Loucy (cell line): ENCODE data around the gene HLTF.
A peak's percentile ranks its signal among the peaks of the same experiment; 100 is the strongest.

Experiments
- H2AFZ ChIP-seq: fragments of 200-600 bp; sonication (generic); 2 replicates; pipeline ENCODE4 v1.6.0; 2016; ENCODE audit warnings: antibody characterized with exemption, mild to moderate bottlenecking, low read length, moderate library complexity
- H3F3A ChIP-seq: fragments of 200-600 bp; 2 replicates; pipeline ENCODE4 v1.6.0; 2016; ENCODE audit warnings: antibody characterized with exemption, low read depth, mild to moderate bottlenecking
- H3K27me3 ChIP-seq: fragments of 200-600 bp; sonication (generic); 2 replicates; pipeline ENCODE4 v1.6.1; 2014; ENCODE audit warnings: low read length, mild to moderate bottlenecking; ENCODE audit not compliant: insufficient read depth, poor library complexity, severe bottlenecking
- H3K36me3 ChIP-seq: fragments of 200-600 bp; sonication (generic); 2 replicates; pipeline ENCODE4 v1.6.1; 2016; ENCODE audit warnings: low read length; ENCODE audit not compliant: insufficient read depth
- H3K4me1 ChIP-seq: fragments of 200-600 bp; sonication (generic); 2 replicates; pipeline ENCODE4 v1.5.1; 2014; ENCODE audit warnings: low read length, mild to moderate bottlenecking; ENCODE audit not compliant: insufficient read depth, poor library complexity, severe bottlenecking
- H3K4me2 ChIP-seq: fragments of 200-600 bp; sonication (generic); 2 replicates; pipeline ENCODE4 v1.6.0; 2014; ENCODE audit warnings: antibody characterized with exemption, low read length, low read depth, mild to moderate bottlenecking; ENCODE audit not compliant: poor library complexity, severe bottlenecking
- H3K4me3 ChIP-seq: fragments of 200-600 bp; sonication (generic); 2 replicates; pipeline ENCODE4 v1.5.1; 2014; ENCODE audit warnings: low read length, mild to moderate bottlenecking, mixed read lengths; ENCODE audit not compliant: poor library complexity, severe bottlenecking
- H3K79me2 ChIP-seq: fragments of 200-600 bp; sonication (generic); 2 replicates; pipeline ENCODE4 v1.6.1; 2014; ENCODE audit warnings: low read length; ENCODE audit not compliant: insufficient read depth
- H3K9ac ChIP-seq: fragments of 200-600 bp; sonication (generic); 2 replicates; pipeline ENCODE4 v1.6.0; 2014; ENCODE audit warnings: mild to moderate bottlenecking, low read depth, low read length, moderate library complexity; ENCODE audit not compliant: poor library complexity, severe bottlenecking
- H3K9me2 ChIP-seq: fragments of 200-600 bp; sonication (generic); replicated peaks from 2 replicates; pipeline ENCODE4 v1.6.1; 2016; ENCODE audit warnings: low read depth, low read length, mixed read lengths
- H3K9me3 ChIP-seq: fragments of 200-600 bp; sonication (generic); 2 replicates; pipeline ENCODE4 v1.6.1; 2014; ENCODE audit warnings: mild to moderate bottlenecking, antibody characterized with exemption, low read length, low read depth; ENCODE audit not compliant: insufficient read depth
- H4K20me1 ChIP-seq: fragments of 200-600 bp; sonication (generic); 2 replicates; pipeline ENCODE4 v1.6.0; 2014; ENCODE audit warnings: antibody characterized with exemption, low read length, mild to moderate bottlenecking; ENCODE audit not compliant: insufficient read depth, poor library complexity, severe bottlenecking
- EZH2phosphoT487 ChIP-seq: fragments of 200-600 bp; IDR thresholded peaks from 2 replicates; pipeline ENCODE4 v1.6.1; 2018; ENCODE audit warnings: antibody characterized with exemption, mild to moderate bottlenecking, moderate library complexity, borderline replicate concordance
- TF ChIP-seq, protein P1 (sequence below): fragments of 200-600 bp; sonication (generic); conservative IDR thresholded peaks from 2 replicates; pipeline ENCODE4 v1.5.1; 2014; ENCODE audit warnings: mild to moderate bottlenecking, antibody characterized with exemption, low read length

Gene HLTF

DNA sequence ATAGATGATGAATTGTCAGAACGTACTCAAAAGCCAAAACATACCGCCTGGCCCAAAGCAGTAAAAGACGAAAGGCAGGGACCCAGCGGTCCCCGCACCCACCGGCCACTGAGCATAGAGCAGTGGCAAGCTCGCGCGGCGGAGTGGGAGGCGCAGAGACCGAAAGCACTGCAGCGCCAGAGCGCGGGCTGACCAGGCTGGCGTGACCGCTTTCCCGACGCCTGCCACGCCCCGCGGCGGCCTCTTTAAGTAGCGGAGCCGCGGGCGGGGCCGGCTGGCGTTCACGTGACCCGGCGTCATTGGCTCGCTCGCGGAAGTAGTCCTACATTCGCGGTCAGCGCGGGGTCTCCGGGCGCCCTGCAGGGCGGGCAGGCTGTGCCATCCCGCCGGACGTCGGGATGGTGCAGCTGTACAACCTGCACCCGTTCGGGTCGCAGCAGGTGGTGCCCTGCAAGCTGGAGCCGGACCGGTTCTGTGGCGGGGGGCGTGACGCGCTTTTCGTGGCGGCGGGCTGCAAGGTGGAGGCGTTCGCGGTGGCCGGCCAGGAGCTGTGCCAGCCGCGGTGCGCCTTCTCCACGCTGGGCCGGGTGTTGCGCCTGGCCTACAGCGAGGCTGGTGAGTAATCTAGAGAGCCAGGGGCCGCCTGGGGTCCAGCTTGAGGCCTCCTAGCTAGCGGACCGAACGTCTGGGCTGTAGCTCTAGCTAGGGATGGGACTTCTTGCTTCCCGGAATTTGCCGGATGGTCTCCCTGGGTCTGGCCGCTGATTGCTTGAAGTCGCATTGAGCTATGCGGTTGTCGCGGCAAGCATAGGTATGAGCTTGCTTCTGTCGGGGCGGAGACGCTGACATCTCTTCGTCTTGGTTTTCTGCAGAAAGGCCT is 43.2 kb upstream of the HLTF start, which contains the start of gene HPS3:
Gene HPS3, plus strand, starts transcription at position 313 of the 880 bp plus-strand sequence. Its CDS starts 86 bp downstream, at position 399.
- Histone ChIP-seq H3K9me2 (no peaks in the 10 kb centered on the region), H3K4me1 (peaks cover 43% of the 10 kb centered on the region), H3F3A (no peaks in the 10 kb centered on the region), H3K36me3 (no peaks in the 10 kb centered on the region), H3K4me3 (peak within 1 kb of the TSS; percentile 97), H2AFZ (peak within 1 kb of the TSS; percentile 86), H3K4me2 (peak within 1 kb of the TSS; percentile 93), H3K27me3 (no peaks in the 10 kb centered on the region), H4K20me1 (peaks cover 43% of the 10 kb centered on the region), H3K79me2 (peaks cover 50% of the 10 kb centered on the region), H3K9me3 (no peaks in the 10 kb centered on the region), H3K9ac (peak within 1 kb of the TSS; percentile 91)
- TF ChIP-seq, protein P1, sequence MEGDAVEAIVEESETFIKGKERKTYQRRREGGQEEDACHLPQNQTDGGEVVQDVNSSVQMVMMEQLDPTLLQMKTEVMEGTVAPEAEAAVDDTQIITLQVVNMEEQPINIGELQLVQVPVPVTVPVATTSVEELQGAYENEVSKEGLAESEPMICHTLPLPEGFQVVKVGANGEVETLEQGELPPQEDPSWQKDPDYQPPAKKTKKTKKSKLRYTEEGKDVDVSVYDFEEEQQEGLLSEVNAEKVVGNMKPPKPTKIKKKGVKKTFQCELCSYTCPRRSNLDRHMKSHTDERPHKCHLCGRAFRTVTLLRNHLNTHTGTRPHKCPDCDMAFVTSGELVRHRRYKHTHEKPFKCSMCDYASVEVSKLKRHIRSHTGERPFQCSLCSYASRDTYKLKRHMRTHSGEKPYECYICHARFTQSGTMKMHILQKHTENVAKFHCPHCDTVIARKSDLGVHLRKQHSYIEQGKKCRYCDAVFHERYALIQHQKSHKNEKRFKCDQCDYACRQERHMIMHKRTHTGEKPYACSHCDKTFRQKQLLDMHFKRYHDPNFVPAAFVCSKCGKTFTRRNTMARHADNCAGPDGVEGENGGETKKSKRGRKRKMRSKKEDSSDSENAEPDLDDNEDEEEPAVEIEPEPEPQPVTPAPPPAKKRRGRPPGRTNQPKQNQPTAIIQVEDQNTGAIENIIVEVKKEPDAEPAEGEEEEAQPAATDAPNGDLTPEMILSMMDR, result no peak

DNA sequence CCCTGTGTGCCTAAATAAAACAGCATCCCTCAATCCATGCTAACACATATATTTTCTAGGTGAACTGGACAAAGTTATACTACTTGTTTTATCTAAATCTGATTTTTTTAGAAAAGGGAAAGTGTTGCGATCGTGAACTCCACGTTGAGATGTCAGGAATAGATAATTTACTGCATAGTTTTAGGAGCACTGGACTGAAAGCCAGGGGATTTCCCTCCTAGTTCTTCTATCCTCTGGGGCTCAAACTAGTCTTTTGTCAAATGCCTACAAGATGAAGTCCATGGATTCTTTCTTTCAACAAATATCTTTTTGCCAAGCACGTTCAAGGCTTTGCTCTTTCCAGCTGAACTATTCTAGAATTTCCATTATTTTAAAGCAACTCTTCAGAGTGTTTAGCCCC is 42.5 kb upstream of the HLTF start:
- TF ChIP-seq, protein P1, result no peak
- TF ChIP-seq EZH2phosphoT487, result no peak
- Histone ChIP-seq H3K9me2 (no peaks in the 10 kb centered on the region), H3K9ac (peak overlapping the region; percentile 91)

DNA sequence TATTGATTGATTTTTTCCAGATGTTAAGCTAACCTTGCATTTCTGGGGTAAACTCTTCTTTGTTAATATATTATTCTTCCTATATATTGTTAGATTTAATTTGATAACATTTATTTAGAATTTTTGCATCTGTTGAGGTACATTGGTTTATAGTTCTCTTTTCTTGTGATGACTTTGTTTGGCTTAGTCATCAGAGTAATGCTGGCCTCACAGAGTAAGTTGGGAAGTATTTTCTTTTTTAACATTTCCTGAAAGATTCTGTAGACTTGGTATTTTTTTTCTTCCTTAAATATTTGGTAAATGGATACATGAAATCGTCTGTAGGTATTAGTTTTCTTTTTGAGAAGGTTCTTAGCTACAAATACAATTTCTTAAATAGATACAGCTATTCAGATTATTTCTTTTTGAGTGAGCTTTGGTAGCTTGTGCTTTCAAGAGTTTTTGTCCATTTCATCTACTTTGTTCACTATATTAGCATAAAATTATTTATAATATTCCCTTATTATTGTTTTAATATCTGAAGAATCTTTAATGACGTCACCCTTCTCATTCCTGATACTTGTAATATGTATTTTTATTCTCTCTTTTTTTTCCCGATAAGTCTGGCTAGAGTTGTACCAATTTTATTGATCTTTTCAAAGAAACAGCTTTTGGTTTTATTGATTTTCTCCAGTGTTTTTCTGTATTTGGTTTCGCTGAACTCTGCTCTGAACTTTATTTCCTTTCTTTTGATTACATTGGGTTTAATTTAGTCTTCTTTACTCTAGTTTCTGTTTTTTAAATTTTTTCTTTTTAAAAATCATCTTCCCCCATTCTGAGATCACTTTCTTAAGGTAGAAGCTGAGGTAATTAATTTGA is 36.6 kb upstream of the HLTF start:
- Histone ChIP-seq H3K36me3 (no peaks in the 10 kb centered on the region), H3K4me3 (no peak overlapping the region), H3F3A (no peaks in the 10 kb centered on the region), H3K79me2 (no peaks in the 10 kb centered on the region), H3K4me2 (no peak overlapping the region), H3K9ac (no peak overlapping the region), H2AFZ (no peak overlapping the region), H3K9me2 (no peaks in the 10 kb centered on the region), H3K9me3 (no peaks in the 10 kb centered on the region), H3K4me1 (no peaks in the 10 kb centered on the region), H3K27me3 (no peaks in the 10 kb centered on the region), H4K20me1 (no peaks in the 10 kb centered on the region)
- no peak for TF ChIP-seq EZH2phosphoT487
- TF ChIP-seq, protein P1, result no peak

More for the DNA sequence above, 42.5 kb upstream of the HLTF start:
- Histone ChIP-seq H3K79me2 (peaks cover 42% of the 10 kb centered on the region), H3K36me3 (no peaks in the 10 kb centered on the region), H3K9me3 (no peaks in the 10 kb centered on the region), H3K4me3 (peak overlapping the region; percentile 97), H4K20me1 (peaks cover 36% of the 10 kb centered on the region), H2AFZ (peak overlapping the region; percentile 86), H3K27me3 (no peaks in the 10 kb centered on the region), H3K4me2 (peak overlapping the region; percentile 87), H3F3A (no peaks in the 10 kb centered on the region), H3K4me1 (peaks cover 36% of the 10 kb centered on the region)
